Measurements from ENCODE around the gene REC114. TPM values are rescaled to one million over a fixed set of nuclear protein-coding genes. Genes with fewer than 3 reads are reported as not detected.

REC114 gene
- total and polyA plus RNA-seq, 9 of the 15 experiments (the other 6 are each of a cell fraction or from before 2014, with no cell fraction given), result 0.07 to 0.24 TPM; not detected in 7

DNA sequence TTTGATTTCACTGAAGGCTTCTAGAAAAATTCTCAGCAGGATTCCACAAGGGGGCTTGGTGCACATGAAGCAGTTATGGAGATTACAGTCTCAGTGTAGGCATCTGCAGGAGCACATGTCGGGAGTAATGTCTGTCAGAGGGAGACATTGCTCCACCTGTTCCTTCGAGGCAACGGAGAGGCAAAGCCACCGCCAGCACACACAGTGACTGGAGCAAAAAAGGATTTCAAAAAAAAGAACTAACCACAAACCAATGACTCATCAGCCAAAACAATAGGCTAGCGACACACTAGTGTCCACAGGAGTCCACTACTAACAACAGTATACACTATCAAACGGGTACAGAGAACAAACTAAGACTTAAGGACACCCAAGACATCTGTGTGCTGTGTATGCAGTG lies 121.3 kb downstream of the REC114 start (continued):
- TF ChIP-seq, protein P1, sequence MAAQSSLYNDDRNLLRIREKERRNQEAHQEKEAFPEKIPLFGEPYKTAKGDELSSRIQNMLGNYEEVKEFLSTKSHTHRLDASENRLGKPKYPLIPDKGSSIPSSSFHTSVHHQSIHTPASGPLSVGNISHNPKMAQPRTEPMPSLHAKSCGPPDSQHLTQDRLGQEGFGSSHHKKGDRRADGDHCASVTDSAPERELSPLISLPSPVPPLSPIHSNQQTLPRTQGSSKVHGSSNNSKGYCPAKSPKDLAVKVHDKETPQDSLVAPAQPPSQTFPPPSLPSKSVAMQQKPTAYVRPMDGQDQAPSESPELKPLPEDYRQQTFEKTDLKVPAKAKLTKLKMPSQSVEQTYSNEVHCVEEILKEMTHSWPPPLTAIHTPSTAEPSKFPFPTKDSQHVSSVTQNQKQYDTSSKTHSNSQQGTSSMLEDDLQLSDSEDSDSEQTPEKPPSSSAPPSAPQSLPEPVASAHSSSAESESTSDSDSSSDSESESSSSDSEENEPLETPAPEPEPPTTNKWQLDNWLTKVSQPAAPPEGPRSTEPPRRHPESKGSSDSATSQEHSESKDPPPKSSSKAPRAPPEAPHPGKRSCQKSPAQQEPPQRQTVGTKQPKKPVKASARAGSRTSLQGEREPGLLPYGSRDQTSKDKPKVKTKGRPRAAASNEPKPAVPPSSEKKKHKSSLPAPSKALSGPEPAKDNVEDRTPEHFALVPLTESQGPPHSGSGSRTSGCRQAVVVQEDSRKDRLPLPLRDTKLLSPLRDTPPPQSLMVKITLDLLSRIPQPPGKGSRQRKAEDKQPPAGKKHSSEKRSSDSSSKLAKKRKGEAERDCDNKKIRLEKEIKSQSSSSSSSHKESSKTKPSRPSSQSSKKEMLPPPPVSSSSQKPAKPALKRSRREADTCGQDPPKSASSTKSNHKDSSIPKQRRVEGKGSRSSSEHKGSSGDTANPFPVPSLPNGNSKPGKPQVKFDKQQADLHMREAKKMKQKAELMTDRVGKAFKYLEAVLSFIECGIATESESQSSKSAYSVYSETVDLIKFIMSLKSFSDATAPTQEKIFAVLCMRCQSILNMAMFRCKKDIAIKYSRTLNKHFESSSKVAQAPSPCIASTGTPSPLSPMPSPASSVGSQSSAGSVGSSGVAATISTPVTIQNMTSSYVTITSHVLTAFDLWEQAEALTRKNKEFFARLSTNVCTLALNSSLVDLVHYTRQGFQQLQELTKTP (IDR thresholded peaks at IDR 0.05; ENCODE audit: low read depth in 1 of 2, partially characterized antibody in 2 of 2), result no peak
- TF ChIP-seq SAFB (IDR thresholded peaks at IDR 0.05; ENCODE audit: borderline replicate concordance, low read depth, low read length) (no peak), LEF1 (IDR thresholded peaks at IDR 0.05) (no peak), FOS (IDR thresholded peaks at IDR 0.05; ENCODE audit: extremely low read depth, insufficient read length) (peak; percentile 8), ZNF12 (CRISPR knock-in tag; IDR thresholded peaks at IDR 0.05) (no peak), ZNF23 (CRISPR knock-in tag; IDR thresholded peaks at IDR 0.05) (no peak), TSC22D4 (tag; IDR thresholded peaks at IDR 0.05) (no peak), ZNF318 (IDR thresholded peaks at IDR 0.05; ENCODE audit: borderline replicate concordance in 1 of 2, low read depth in 1 of 2) (no peak), PHF20 (IDR thresholded peaks at IDR 0.05; ENCODE audit: partially characterized antibody) (no peak), ZNF3 (CRISPR knock-in tag; IDR thresholded peaks at IDR 0.05) (no peak)
- TF ChIP-seq, protein P2, sequence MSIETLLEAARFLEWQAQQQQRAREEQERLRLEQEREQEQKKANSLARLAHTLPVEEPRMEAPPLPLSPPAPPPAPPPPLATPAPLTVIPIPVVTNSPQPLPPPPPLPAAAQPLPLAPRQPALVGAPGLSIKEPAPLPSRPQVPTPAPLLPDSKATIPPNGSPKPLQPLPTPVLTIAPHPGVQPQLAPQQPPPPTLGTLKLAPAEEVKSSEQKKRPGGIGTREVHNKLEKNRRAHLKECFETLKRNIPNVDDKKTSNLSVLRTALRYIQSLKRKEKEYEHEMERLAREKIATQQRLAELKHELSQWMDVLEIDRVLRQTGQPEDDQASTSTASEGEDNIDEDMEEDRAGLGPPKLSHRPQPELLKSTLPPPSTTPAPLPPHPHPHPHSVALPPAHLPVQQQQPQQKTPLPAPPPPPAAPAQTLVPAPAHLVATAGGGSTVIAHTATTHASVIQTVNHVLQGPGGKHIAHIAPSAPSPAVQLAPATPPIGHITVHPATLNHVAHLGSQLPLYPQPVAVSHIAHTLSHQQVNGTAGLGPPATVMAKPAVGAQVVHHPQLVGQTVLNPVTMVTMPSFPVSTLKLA (conservative IDR thresholded peaks at IDR 0.05), result peak in 1 of 2 experiments; percentile 69; a peak in 3 of 4 replicates
- TF ChIP-seq, protein P3, sequence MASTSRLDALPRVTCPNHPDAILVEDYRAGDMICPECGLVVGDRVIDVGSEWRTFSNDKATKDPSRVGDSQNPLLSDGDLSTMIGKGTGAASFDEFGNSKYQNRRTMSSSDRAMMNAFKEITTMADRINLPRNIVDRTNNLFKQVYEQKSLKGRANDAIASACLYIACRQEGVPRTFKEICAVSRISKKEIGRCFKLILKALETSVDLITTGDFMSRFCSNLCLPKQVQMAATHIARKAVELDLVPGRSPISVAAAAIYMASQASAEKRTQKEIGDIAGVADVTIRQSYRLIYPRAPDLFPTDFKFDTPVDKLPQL (IDR thresholded peaks at IDR 0.05; ENCODE audit: extremely low read depth, insufficient read length), result no peak

Measured in K562 (cell line).